HCEC 1CT (cell line): ENCODE results near the gene PDGFRB.
A peak's percentile ranks its signal among the peaks of the same experiment; 100 is the strongest.

Experiments
- DNase-seq: peaks from one replicate; pipeline ENCODE4 v3.0.0-alpha.2; 2017

Gene PDGFRB

GRCh38 chr5:150162142-150162513 is 6.5 kb upstream of the PDGFRB start:
- no peak for DNase-seq

GRCh38 chr5:150161242-150162141 is 5.8 kb upstream of the PDGFRB start:
- DNase-seq = peak; percentile 60

- no peak for DNase-seq
These were observed 4.9 kb upstream of the PDGFRB start for GRCh38 chr5:150160448-150161081.

- peak; percentile 45 for DNase-seq
These were observed 4.1 kb upstream of the PDGFRB start for GRCh38 chr5:150159741-150160179.

- DNase-seq = no peak
These were observed 3.4 kb upstream of the PDGFRB start for GRCh38 chr5:150159031-150159430.

GRCh38 chr5:150158170-150158949 is 2.7 kb upstream of the PDGFRB start:
- no peak for DNase-seq

GRCh38 chr5:150157168-150157567 is 1.5 kb upstream of the PDGFRB start:
- DNase-seq = no peak

- DNase-seq = no peak
These were observed 895 bp upstream of the PDGFRB start for GRCh38 chr5:150156540-150156939.

- no peak for DNase-seq
These were observed 353 bp upstream of the PDGFRB start for GRCh38 chr5:150156027-150156368.

- no peak for DNase-seq
These were observed 972 bp downstream of the PDGFRB start for GRCh38 chr5:150154618-150155128.

GRCh38 chr5:150153957-150154617 is 1.6 kb downstream of the PDGFRB start:
- DNase-seq = peak; percentile 63

GRCh38 chr5:150153483-150153882 is 2.2 kb downstream of the PDGFRB start:
- no peak for DNase-seq

GRCh38 chr5:150152636-150153462 is 2.8 kb downstream of the PDGFRB start:
- DNase-seq = no peak

GRCh38 chr5:150149618-150150017 is 6.0 kb downstream of the PDGFRB start:
- no peak for DNase-seq

GRCh38 chr5:150148117-150148927 is 7.3 kb downstream of the PDGFRB start:
- no peak for DNase-seq

GRCh38 chr5:150147670-150148069 is 8.0 kb downstream of the PDGFRB start:
- no peak for DNase-seq

GRCh38 chr5:150146862-150147601 is 8.6 kb downstream of the PDGFRB start:
- DNase-seq = no peak

GRCh38 chr5:150146235-150146634 is 9.4 kb downstream of the PDGFRB start:
- DNase-seq = no peak

GRCh38 chr5:150144879-150145278 is 10.8 kb downstream of the PDGFRB start:
- DNase-seq = no peak

GRCh38 chr5:150144246-150144801 is 11.3 kb downstream of the PDGFRB start:
- peak; percentile 40 for DNase-seq
